A673 (cell line): ENCODE data around the gene ZNF746. TPM values are rescaled to one million over a fixed set of nuclear protein-coding genes. Genes with fewer than 3 reads are reported as not detected.

Experiments used
- BruUV-seq: library from RNA; stranded (reverse); fragments of 400-500 nt; replicated peaks from 2 replicates; lab custom pipeline; 2021; lab: Mats Ljungman, UMichigan
- CTCF ChIA-PET: fragments of 300-600 bp; sonication (Branson Sonifier 250); formaldehyde crosslinking; loops from one replicate; lab custom pipeline; 2022; ENCODE audit warnings: antibody characterized with exemption; lab: Charles Lee
- POLR2A ChIA-PET: fragments of 300-600 bp; sonication (Branson Sonifier 250); formaldehyde crosslinking; loops from one replicate; lab custom pipeline; 2022; ENCODE audit warnings: antibody characterized with exemption; ENCODE audit not compliant: low non-redundant PET; lab: Charles Lee
- DNase-seq: peaks from one replicate; pipeline ENCODE4 v3.0.0-alpha.2; 2015; ENCODE audit warnings: low spot score
- H3K27ac ChIP-seq: fragments of 200-600 bp; sonication (generic); 2 replicates; pipeline ENCODE4 v1.5.1; 2016; ENCODE audit warnings: mixed run types, low read depth, mild to moderate bottlenecking, mixed read lengths, antibody characterized with exemption, low read length; ENCODE audit not compliant: poor library complexity, severe bottlenecking
- H3K27me3 ChIP-seq: fragments of 200-600 bp; sonication (generic); replicated peaks from 2 replicates; pipeline ENCODE4 v1.6.1; 2017; ENCODE audit warnings: mixed run types, low read depth, mild to moderate bottlenecking, mixed read lengths, antibody characterized with exemption, low read length; ENCODE audit not compliant: insufficient read depth, poor library complexity
- H3K36me3 ChIP-seq: fragments of 200-600 bp; sonication (generic); 2 replicates; pipeline ENCODE4 v1.6.1; 2016; ENCODE audit warnings: mixed run types, mild to moderate bottlenecking, mixed read lengths, antibody characterized with exemption, low read length; ENCODE audit not compliant: insufficient read depth, poor library complexity, severe bottlenecking
- H3K4me1 ChIP-seq: fragments of 200-600 bp; sonication (generic); 2 replicates; pipeline ENCODE4 v1.6.1; 2017; ENCODE audit warnings: mixed run types, mild to moderate bottlenecking, mixed read lengths, antibody characterized with exemption, low read length; ENCODE audit not compliant: insufficient read depth, poor library complexity, severe bottlenecking
- H3K4me3 ChIP-seq: fragments of 200-600 bp; sonication (generic); 2 replicates; pipeline ENCODE4 v1.5.1; 2016; ENCODE audit warnings: low read depth, mixed run types, mild to moderate bottlenecking, mixed read lengths, low read length; ENCODE audit not compliant: poor library complexity, severe bottlenecking
- H3K9me3 ChIP-seq: fragments of 200-600 bp; sonication (generic); 2 replicates; pipeline ENCODE4 v1.6.1; 2016; ENCODE audit warnings: mixed run types, low read depth, mild to moderate bottlenecking, mixed read lengths, antibody characterized with exemption, low read length; ENCODE audit not compliant: poor library complexity, severe bottlenecking
- CTCF ChIP-seq: fragments of 300-800, 200-600 bp; sonication (generic); conservative IDR thresholded peaks from 2 replicates; pipeline ENCODE4 v1.5.1; 2017; ENCODE audit warnings: low read depth, mild to moderate bottlenecking, antibody characterized with exemption, low read length, moderate library complexity, mixed read lengths
- EZH2 ChIP-seq: fragments of 200-600 bp; sonication (generic); IDR thresholded peaks from 2 replicates; pipeline ENCODE4 v1.6.1; 2017; ENCODE audit warnings: borderline replicate concordance, low read depth, mild to moderate bottlenecking, mixed read lengths, antibody characterized with exemption, low read length; ENCODE audit not compliant: poor library complexity, severe bottlenecking
- intact Hi-C: fragments of 100-400 bp; cut with micrococcal nuclease; formaldehyde crosslinking; loops from one replicate; pipeline ENCODE4 v1.10.0; 2022; ENCODE audit not compliant: unreplicated experiment
- total RNA-seq: library from RNA; stranded (reverse); gene quantifications from 2 replicates; pipeline ENCODE4 v1.2.3, GENCODE V29; 2021

Gene ZNF746
- total RNA-seq, 1 experiment from 2014 or later, result 22.5 TPM

- no peak for DNase-seq
- POLR2A ChIA-PET, result no interaction called here
- Histone ChIP-seq H3K36me3 (peaks cover 12% of the 10 kb centered on the region), H3K27me3 (no peaks in the 10 kb centered on the region), H3K4me1 (no peaks in the 10 kb centered on the region), H3K4me3 (no peak overlapping the region), H3K27ac (no peak overlapping the region), H3K9me3 (no peaks in the 10 kb centered on the region)
- CTCF ChIA-PET, result no interaction called here
- intact Hi-C loops, result no loop called here
- no TSS peak for BruUV-seq
- no peak for TF ChIP-seq EZH2
- no peak for TF ChIP-seq CTCF
These were observed 64.5 kb downstream of the ZNF746 start for GRCh38 chr7:149433124-149433523.

- TF ChIP-seq CTCF (no peak), EZH2 (no peak)
- Histone ChIP-seq H3K4me1 (no peaks in the 10 kb centered on the region), H3K4me3 (no peak overlapping the region), H3K27ac (no peak overlapping the region), H3K36me3 (peaks cover 12% of the 10 kb centered on the region), H3K9me3 (no peaks in the 10 kb centered on the region), H3K27me3 (no peaks in the 10 kb centered on the region)
- CTCF ChIA-PET, result no interaction called here
- no TSS peak for BruUV-seq
- intact Hi-C loops, result no loop called here
- POLR2A ChIA-PET, result no interaction called here
- no peak for DNase-seq
These were observed 65.4 kb downstream of the ZNF746 start for GRCh38 chr7:149432121-149432691.

DNA sequence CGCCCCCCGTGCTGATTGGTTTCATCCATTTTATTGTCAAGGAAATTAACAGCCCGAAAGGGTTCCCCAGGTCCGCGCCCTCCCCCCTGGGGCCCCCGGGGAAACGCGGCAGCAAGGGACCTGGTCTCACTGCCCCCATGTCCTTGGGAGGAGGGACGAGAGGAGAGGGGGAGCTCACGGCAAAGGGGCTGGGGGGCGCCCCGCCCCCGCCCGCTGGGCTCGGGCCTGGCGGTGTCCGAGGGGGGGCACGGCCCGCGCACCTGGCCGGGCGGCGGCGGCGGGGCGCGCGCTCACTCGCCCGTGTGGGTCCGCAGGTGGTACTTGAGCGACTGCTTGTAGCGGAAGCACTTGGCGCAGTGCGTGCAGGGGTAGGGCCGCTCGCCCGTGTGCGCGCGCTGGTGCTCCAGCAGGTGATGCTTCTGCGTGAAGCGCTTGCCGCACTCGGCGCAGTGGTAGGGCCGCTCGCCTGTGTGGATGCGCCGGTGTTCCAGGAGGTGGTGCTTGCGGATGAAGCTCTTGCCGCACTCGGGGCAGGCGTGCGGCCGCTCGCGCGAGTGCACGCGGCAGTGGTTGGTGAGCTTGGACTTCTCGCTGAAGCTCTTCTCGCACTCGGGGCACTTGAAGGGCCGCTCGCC lies 66.0 kb downstream of the ZNF746 start:
- Histone ChIP-seq H3K27me3 (no peaks in the 10 kb centered on the region), H3K4me3 (no peak overlapping the region), H3K9me3 (no peaks in the 10 kb centered on the region), H3K36me3 (peaks cover 12% of the 10 kb centered on the region), H3K4me1 (no peaks in the 10 kb centered on the region), H3K27ac (no peak overlapping the region)
- POLR2A ChIA-PET, result no interaction called here
- no peak for DNase-seq
- CTCF ChIA-PET, result no interaction called here
- no peak for TF ChIP-seq CTCF
- TF ChIP-seq EZH2, result no peak
- intact Hi-C loops, result no loop called here
- BruUV-seq, result no TSS peak
